ENCODE results near the gene PARVB. TPM values are rescaled to one million over a fixed set of nuclear protein-coding genes. Genes with fewer than 3 reads are reported as not detected.

PARVB gene
- total RNA-seq, 2 donors from 2014 or later, result 21.6 to 73.7 TPM

DNA sequence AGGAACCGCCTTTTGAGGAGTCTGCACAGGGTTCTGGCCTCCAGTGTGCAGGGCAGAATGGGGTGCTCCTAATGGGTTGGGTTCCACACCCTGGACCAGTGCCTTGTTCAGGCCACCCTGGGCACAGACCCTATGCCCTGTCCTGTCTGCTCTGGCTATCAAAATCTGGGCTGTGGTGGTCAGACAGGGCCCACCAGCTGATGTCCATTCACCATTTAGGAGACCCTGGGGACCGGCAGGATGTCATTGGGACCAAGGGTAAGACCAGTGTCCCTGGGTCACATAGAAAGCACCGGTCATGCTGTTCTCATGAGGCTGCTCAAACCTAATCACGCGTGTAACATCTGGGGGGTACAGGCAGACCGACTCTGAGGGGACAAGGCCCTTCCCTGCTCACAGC is 194.0 kb downstream of the PARVB start:
- no peaks in the 10 kb centered on the region for H3K36me3 Mint-ChIP-seq
- H3K9me3 Mint-ChIP-seq, result no peaks in the 10 kb centered on the region
- ATAC-seq, result no peak
- DNase-seq (ENCODE audit: low spot score in 2 of 2), result no peak
- no peak overlapping the region for H3K27ac Mint-ChIP-seq

DNA sequence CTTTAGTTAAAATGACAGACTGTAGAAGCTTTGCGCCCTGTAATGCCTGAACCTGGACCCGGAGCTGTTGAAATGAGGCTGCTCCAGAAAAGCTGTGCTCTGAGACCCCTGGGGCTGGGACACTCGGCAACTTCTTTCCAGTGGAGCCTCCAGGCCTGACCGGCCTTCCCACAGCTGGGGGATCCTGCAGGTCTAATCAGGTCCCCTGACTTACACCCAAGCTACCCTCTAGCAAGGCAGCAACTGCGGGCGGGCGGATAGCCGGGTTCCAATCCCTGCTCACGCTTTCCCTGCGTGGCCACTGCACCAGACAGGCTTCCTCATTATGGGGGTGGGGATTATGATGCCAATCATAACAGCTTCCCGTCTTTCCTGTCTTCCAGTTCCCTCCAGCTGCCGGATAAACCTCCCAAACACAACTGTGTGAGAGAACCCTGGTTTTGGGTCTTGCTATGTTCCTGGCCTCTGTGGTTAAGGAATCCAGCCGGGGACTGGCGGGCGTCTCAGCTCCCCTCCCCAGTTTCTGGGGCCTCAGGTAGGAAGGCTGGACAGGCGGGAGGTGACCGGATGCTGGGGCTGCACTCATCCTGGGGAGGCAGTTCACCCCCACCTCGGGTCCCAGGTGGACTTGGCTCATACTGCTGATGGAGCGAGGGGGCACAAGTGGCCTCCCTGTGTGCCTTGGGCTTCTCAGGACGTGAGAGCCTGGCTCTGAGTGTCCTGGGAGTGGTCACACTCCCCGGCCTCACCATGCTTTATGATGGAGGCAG is 195.2 kb downstream of the PARVB start:
- no peak overlapping the region for H3K27ac Mint-ChIP-seq
- ATAC-seq (no peak), DNase-seq (ENCODE audit: low spot score in 2 of 2) (no peak)
- H3K36me3 Mint-ChIP-seq, result no peaks in the 10 kb centered on the region
- H3K9me3 Mint-ChIP-seq, result no peaks in the 10 kb centered on the region

DNA sequence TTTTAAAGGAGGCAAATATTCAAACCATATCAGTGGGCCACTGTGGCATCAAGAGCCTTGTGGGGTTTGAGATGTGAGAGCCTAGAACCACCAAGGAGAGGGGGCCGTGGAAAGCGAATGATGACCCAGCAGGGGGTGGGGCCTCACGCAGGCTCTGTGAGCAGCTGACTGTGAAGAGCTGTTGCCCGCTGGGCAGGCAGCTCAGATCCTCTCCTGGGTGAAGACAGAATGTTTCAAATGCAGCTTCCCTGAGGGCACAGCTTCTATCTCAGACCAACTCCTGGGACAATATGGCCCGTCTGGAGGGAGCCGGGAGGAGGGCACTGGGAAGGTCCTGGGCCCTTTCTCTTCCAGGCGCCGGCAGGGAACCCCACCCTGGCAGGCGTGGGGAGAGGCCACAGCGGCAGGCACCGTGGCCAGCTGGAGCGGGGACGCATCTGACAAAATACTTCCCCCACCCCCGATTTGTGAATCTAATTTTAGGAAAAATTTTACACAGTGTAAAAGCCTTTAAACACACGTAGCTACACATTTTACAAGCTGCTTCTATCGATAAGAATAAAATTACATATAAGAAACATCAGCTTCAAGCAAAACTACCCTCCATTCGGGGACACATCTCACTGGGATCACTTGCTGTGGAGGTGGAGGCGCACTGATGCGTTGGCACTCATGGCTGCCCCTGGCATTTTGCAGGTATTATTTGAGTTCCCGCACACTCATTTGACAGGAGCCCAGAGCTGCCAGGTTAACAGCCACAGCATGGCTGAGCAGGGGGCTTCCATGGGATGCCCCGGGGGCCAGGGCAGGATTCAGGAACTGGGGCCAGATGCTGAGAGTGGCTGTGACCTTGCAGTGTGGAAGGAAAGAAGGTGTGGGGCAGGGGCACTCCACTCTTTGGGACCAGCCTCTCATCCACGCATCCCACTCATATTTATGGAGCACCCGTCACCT is 196.9 kb downstream of the PARVB start:
- ATAC-seq (no peak), DNase-seq (ENCODE audit: low spot score in 2 of 2) (no peak)
- H3K27ac Mint-ChIP-seq, result no peak overlapping the region
- H3K36me3 Mint-ChIP-seq, result no peaks in the 10 kb centered on the region
- H3K9me3 Mint-ChIP-seq, result no peaks in the 10 kb centered on the region

DNA sequence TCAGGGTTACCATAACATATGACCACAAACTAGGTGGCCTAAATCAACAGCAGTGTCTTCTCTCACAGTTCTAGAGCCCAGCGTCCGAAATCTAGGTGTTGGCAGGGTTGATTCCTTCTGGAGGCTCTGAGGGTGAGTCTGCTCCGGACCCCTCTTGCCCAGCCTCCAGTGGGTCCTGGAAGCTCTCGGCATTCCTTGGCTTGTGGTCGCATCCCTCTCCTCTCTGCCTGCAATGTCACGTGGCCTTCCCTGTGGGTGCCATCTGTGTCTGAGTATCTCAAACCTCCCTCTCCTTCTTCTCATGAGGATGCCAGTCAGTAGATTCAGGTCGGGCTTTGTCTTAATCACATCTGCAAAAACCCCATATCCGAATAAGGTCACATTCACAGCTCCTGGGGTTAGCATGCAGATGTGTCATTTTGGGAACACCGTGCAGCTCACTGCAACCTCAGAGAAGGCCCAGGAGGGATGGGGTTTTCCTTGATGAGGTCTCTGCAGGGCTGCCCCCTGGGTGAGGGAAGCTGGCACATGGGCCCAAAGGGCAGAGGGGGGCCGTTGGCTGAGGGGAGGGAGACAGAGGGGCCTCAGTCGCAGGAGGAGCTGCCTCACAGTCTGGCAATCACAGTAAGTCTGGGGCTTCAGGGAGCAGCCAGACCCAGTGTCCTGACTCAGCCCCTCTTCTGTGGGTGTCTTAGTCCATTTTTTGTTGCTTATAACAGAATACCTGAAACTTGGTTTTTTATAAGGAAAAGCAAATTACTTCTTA is 197.8 kb downstream of the PARVB start:
- Mint-ChIP-seq H3K27ac (no peak overlapping the region), H3K9me3 (no peaks in the 10 kb centered on the region), H3K36me3 (no peaks in the 10 kb centered on the region)
- DNase-seq (ENCODE audit: low spot score in 2 of 2) (no peak), ATAC-seq (no peak)

Other genes with a start within 250 kb of the PARVB start
- under 1 TPM; 0.27 to 0.80 TPM for gene EFCAB6, start 212.0 kb upstream of the PARVB start, total RNA-seq
- gene SULT4A1, start 161.8 kb upstream of the PARVB start, total RNA-seq, result under 1 TPM in 1 of 2 donors, not detected in 1; 0.29 TPM
- not detected for gene PNPLA5, start 132.3 kb upstream of the PARVB start, total RNA-seq
- under 1 TPM; 0.39 to 0.58 TPM for gene PNPLA3, start 100.5 kb upstream of the PARVB start, total RNA-seq
- gene SAMM50, start 68.9 kb upstream of the PARVB start, total RNA-seq, result 10 to 100 TPM; 41.7 to 51.1 TPM
- 10 to 100 TPM; 55.5 to 85.1 TPM for gene PARVG, start 156.6 kb downstream of the PARVB start, total RNA-seq

All from activated naive CD4-positive, alpha-beta T cell treated with anti-CD3 and anti-CD28 coated beads, Interleukin-2, amount 50 U/mL, for 72 hours (primary cell).